ENCODE data around the gene GRPEL1. TPM values are rescaled to one million over a fixed set of nuclear protein-coding genes. Genes with fewer than 3 reads are reported as not detected.
A peak's percentile ranks its signal among the peaks of the same experiment; 100 is the strongest.

The GRPEL1 gene
- total and polyA plus RNA-seq, 8 donors, result 11.4 to 53.6 (median 25.5) TPM; not detected in 1

DNA sequence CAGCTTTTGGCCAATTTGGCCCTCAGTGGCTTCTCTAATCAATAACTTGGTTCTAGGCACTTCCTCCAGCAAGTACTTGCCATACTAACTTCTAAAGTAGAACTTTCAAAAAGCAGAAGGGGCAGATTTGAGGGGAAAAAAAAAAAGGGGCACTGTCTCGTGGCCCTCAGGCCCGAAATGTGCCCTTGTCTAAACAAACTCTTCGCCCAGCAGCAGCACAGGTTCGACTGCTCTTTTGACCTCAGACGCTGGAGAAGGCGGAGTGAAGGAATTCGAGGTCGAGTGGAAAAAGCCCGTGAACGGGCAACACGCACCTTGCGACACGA lies 775 bp downstream of the GRPEL1 start:
- Histone ChIP-seq H3K4me3 (peak overlapping the region; percentile 82 to 97 (median 90)), H3K36me3 (peaks cover 19 to 32% (median 25%) of the 10 kb centered on the region in 4 donors), H3K9me3 (no peaks in the 10 kb centered on the region), H3K27ac (peak overlapping the region; percentile 92 to 96 (median 93)), H3K27me3 (no peaks in the 10 kb centered on the region), H3K4me1 (peaks cover 23 to 67% (median 44%) of the 10 kb centered on the region in 4 donors)
- intact Hi-C loops (cut with DNase I; ENCODE audit: low total_unique reads), result no loop called here
- DNase-seq, result no peak
- no peak for TF ChIP-seq POLR2AphosphoS5 (IDR thresholded peaks at IDR 0.05)
- no peak for TF ChIP-seq EP300 (IDR thresholded peaks at IDR 0.05)
- no peak for TF ChIP-seq POLR2A (IDR thresholded peaks at IDR 0.05)
- no peak for TF ChIP-seq CTCF (IDR thresholded peaks at IDR 0.05)
- 0 to 5% (median 2%) methylated on average over 13 of the region's 13 CpGs for WGBS, 5 donors

DNA sequence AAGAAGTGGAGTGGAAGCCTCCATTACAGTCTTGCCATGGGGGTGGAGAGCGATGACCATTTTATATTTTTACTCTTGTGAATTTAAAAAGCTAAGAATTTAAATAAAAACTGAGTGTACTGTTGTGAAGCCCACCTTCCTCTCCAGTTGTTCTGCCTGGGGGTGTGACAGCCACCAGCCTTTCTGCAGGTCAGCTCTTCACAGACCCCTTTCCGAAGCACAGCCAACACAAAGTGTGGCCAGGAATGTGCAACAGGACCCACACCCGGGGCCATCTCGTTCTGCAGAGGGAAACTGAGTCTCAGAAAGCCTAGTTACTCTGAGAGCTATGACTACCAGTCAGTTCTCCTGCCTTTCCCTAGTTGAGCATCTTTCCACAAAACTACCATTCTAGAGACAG lies 1.4 kb downstream of the GRPEL1 start:
- no peak for DNase-seq
- TF ChIP-seq EP300 (IDR thresholded peaks at IDR 0.05), result no peak
- no peak for TF ChIP-seq CTCF (IDR thresholded peaks at IDR 0.05)
- intact Hi-C loops (cut with DNase I; ENCODE audit: low total_unique reads), result no loop called here
- H3K4me1 ChIP-seq, result peaks cover 23 to 67% (median 44%) of the 10 kb centered on the region in 4 donors
- WGBS, 5 donors, result 78 to 91% (median 87%) methylated on average over 4 of the region's 4 CpGs
- peak overlapping the region in 3 of 5 donors; percentile 93 to 96 (median 93) for H3K27ac ChIP-seq
- H3K36me3 ChIP-seq, result peaks cover 25 to 38% (median 30%) of the 10 kb centered on the region in 4 donors
- peak overlapping the region; percentile 82 to 97 (median 90) for H3K4me3 ChIP-seq
- no peaks in the 10 kb centered on the region for H3K9me3 ChIP-seq
- no peaks in the 10 kb centered on the region for H3K27me3 ChIP-seq

- H3K36me3 ChIP-seq, result peaks cover 30 to 43% (median 35%) of the 10 kb centered on the region in 4 donors
- H3K4me1 ChIP-seq, result peaks cover 23 to 66% (median 42%) of the 10 kb centered on the region in 4 donors
- peak overlapping the region in 1 of 4 donors; percentile 83 for H3K4me3 ChIP-seq
- WGBS, 5 donors, result 93 to 95% (median 95%) methylated on average over 11 of the region's 11 CpGs
- TF ChIP-seq POLR2A (IDR thresholded peaks at IDR 0.05) (no peak), EP300 (IDR thresholded peaks at IDR 0.05) (no peak)
- no peaks in the 10 kb centered on the region for H3K27me3 ChIP-seq
- peak overlapping the region in 1 of 5 donors; percentile 93 for H3K27ac ChIP-seq
- no peak for DNase-seq
- intact Hi-C loops (cut with DNase I; ENCODE audit: low total_unique reads), result no loop called here
- no peaks in the 10 kb centered on the region for H3K9me3 ChIP-seq
Measured at GRCh38 chr4:7066006-7066405, 1.9 kb downstream of the GRPEL1 start.

DNA sequence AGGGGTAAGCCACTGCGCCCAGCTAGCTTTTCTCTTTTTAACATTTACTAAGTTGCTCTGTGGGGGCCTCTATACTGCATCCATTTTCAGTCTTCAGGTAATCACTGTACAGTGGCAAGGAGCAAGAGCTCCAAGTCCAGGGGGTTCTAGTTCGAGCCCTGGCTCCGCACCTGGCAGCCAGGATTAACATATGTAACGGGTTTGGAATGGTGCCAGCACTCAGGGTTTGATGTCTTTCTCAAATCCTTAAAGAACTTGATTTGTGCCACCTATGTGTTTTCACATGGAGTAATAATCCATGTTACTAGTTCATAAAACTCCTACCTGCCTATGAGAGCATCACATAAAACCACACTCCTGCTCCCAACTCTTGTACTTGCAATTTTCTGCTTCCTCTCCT lies 4.5 kb downstream of the GRPEL1 start:
- H3K36me3 ChIP-seq, result peaks cover 39 to 66% (median 58%) of the 10 kb centered on the region in 4 donors
- 75 to 85% (median 81%) methylated on average over 4 of the region's 4 CpGs for WGBS, 5 donors

More for the DNA sequence above, 4.5 kb downstream of the GRPEL1 start:
- H3K4me1 ChIP-seq, result peaks cover 17 to 53% (median 35%) of the 10 kb centered on the region in 4 donors
- DNase-seq, result no peak
- intact Hi-C loops (cut with DNase I; ENCODE audit: low total_unique reads), result no loop called here
- TF ChIP-seq EP300 (IDR thresholded peaks at IDR 0.05) (no peak), CTCF (IDR thresholded peaks at IDR 0.05) (no peak), POLR2A (IDR thresholded peaks at IDR 0.05) (no peak), POLR2AphosphoS5 (IDR thresholded peaks at IDR 0.05) (no peak)
- H3K4me3 ChIP-seq, result no peak overlapping the region
- H3K9me3 ChIP-seq, result no peaks in the 10 kb centered on the region
- H3K27me3 ChIP-seq, result no peaks in the 10 kb centered on the region
- no peak overlapping the region for H3K27ac ChIP-seq
